Measurements from ENCODE around the gene ALPI.

ALPI gene

GRCh38 chr2:232485348-232485756, 29.4 kb downstream of the ALPI start:
- no peak for DNase-seq (ENCODE audit: low read depth)

DNA sequence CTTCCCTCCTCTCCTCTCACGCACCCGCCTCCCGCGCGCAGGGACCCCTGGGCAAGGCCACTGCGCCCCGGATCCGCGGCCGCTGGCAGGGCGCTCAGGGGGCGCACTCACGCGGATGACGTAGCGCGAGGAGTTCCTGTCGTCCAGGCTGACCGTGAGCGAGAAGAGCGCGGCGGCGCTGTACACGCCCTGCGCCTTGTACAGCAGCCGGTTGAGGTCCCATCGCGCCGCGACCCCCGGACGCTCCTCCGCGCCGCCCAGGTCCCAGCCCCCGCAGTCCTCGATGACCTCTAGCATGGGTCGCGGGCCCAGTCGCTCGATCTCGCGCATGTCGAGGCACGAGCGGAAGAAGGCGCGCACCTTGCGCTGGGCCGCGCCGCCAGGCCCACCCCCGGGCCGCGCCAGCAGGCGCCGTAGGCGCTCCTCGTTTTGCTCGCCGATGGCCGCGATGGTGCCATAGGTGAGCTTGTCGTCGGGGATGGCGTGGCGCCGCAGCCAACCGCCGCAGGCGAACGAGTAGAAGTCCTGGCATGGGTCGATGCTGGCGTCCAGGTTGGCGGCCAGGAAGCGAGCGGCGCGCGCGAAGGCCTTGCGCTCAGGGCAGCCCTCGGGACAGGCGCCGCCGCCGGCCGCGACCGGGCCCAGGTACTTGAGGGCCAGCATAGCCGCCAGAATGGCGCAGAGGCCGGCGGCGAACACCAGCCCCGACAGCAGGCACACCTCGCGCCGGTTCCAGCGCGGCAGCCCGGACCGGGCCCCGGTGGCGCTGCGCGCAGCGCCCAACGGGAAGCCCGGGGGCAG, 30.0 kb downstream of the ALPI start:
- DNase-seq (ENCODE audit: low read depth), result no peak

DNA sequence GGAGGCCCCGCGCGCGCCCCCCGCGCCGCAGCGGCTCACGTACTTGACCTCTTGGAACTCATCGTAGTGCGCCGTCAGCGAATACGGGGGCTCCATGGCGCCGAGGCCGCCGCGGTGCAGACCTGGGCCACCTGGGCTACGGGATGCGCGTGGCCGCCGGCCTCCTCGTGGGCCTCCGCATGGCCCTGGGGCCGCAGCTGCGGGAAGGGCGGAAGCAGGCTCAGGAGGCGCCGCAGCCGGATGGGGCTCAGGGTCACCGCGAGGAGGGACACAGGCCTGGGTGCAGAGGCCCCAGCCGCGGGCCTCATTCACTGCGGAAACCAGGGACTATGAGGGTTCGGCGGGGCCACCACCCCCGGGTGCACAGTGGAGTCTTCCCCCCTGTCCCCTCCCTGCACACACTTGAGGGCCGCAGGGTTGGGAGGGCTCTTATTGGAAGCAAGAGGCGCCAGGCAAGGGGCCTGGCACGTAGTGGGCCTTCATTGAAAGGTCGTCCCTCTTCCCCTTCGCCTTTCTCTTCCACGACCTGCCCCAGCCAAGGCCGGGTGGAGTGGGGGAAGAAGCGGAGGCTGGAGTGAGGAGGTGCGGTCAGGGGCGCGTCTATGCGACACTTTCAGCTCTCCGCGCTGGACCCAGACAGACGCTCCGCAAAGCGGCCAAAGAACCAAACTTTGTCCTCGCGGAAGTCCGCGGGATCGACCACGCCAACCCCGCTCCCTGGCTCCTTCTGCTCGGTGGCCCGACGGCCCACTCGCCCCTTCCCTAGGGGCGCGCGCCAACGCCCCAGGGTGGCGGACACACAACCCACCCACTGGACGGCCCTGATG, 30.8 kb downstream of the ALPI start:
- DNase-seq (ENCODE audit: low read depth), result no peak

- no peak for DNase-seq (ENCODE audit: low read depth)
Observed at GRCh38 chr2:232487385-232488096, 31.6 kb downstream of the ALPI start, which contains the start of gene ECEL1. ECEL1 (minus strand) TSS chr2:232487834; CDS start chr2:232486653, 1,181 bp downstream.

DNA sequence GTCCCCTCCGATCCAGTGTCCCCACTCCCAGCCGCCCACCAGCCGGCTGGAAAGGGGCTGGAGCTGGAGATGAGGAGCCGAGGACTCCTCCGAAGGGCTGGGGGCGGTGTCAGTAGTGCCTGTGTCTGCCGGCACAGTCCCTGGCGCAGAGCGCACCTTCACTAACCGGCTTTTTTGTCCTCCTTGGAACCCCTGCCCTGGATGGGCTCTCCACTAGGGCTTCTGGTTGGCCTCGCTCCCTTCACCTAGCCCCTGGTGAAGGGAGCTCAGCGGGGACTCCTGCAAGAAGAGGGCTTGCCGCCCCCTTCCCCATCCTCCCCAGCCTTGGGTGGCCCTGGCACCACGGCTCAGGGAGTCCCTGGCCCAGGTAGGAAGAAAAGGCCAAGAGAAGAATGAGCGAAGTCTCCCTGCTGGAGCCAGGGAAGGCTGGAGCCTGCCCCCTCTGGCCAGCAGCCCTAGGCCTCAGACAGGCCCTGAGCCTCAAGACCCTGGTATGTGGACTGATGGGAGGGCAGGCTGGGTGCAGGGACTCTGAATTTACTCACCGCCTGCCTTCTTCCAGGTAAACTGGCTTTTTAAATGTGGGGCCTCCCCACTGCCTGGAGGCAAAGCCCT, 32.3 kb downstream of the ALPI start:
- no peak for DNase-seq (ENCODE audit: low read depth)

GRCh38 chr2:232488721-232489300, 32.9 kb downstream of the ALPI start:
- no peak for DNase-seq (ENCODE audit: low read depth)

DNA sequence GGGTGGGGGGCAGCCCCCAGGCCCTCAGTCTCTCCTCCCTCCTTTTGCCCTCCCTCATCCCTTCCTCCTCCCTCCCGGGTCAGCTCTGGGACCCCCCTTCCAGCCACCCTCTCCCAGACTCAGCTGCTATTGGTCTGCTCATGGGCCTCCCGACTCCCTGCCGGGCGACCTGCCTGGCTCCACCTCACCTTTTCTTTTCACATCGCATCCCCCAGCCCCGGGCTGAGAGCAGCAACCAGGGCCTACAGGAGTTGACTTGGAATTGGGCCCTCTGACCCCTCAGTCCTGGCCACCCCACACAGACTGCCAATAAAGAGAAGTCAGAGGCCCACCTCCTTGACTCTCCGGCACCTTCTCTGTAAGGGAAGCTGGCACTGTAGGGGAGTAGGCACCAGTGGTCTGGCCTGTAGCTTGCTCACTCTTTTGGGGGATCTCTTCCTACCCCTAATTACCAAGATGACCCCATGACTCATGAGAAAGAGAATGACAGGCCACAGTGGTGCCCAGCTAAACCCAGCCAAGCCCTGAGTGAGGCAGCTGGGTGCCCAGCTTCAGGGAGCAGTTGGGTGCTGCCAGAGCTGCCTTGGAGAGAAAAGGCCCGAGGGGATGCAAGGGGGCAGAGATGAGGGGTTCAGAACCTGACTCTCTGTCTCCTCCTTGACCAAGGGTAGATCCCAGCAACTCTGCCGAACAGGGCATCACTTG, 33.7 kb downstream of the ALPI start:
- DNase-seq (ENCODE audit: low read depth), result no peak

DNA sequence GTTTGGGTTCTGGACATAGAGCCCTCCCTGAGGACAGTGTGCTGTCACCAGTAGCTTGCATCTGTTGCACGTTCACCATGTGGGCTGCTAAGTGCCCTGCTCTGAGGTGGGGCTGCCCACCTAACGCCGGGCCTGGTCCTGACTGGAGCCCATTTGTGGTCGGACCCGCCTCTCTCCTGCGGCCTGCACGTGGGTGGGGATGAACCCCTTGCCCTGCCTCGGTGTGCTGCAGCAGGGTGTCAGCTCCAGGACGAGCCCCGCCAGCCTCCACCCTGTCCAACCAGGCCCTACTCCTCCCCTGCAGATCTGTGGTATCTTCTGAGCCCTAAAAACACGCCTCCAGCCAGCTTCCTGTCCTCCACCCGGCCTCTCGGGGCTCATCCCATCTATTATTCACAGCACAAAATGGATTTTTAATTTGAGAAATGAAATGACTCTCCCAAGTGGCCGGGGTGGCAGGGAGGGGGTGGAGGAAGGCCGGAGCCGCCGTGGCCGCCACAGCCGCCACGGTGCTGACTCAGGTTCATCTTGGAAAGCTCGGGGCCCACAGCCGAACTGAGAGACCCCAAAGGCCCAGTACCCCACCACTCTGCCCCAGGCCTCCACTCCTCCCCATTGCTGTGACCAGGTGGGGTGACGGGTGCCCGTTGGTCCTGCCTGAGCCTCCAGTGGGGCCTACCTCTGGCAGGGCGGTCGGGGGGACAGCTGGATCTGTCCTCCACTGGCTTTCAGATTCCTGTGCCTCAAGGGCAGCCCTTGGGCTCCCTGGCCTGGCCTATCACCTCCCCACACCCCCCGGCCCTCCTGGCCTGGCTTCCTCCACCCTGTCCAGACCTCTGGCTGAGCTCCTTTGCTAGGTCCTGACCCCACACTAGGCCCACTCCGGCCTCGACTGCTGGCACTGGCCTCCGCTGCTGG, 34.5 kb downstream of the ALPI start:
- DNase-seq (ENCODE audit: low read depth), result no peak

GRCh38 chr2:232491139-232491780, 35.3 kb downstream of the ALPI start:
- DNase-seq (ENCODE audit: low read depth), result no peak

DNA sequence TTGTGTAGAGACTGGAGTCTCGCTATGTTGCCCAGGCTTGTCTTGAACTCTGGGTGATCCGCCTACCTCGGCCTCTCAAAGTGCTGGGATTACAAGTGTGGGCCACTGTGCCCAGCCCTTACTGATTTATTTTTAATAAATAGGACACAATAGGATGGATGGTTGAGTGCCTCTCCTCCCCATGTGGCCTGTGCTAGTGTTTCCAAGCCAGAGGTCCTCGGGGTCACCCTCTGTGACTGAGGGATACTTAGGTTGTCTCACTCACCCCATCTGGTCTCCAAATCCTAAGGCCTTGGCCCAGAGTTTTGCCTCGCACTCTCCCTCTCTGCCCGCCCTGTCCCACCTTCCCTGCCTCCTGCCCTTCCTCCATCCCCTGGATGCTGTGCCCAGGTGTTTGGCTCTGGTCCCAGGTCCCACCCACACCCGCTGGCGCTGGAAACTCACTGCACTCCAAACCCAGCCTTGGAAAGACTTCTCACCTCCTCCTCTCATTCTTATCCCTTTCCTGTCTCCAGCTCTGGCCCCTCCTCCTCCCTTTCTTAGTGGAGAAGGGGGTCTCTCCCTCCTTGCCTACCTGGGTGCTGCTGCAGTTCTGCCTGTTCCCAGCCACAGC, 36.4 kb downstream of the ALPI start:
- no peak for DNase-seq (ENCODE audit: low read depth)

DNA sequence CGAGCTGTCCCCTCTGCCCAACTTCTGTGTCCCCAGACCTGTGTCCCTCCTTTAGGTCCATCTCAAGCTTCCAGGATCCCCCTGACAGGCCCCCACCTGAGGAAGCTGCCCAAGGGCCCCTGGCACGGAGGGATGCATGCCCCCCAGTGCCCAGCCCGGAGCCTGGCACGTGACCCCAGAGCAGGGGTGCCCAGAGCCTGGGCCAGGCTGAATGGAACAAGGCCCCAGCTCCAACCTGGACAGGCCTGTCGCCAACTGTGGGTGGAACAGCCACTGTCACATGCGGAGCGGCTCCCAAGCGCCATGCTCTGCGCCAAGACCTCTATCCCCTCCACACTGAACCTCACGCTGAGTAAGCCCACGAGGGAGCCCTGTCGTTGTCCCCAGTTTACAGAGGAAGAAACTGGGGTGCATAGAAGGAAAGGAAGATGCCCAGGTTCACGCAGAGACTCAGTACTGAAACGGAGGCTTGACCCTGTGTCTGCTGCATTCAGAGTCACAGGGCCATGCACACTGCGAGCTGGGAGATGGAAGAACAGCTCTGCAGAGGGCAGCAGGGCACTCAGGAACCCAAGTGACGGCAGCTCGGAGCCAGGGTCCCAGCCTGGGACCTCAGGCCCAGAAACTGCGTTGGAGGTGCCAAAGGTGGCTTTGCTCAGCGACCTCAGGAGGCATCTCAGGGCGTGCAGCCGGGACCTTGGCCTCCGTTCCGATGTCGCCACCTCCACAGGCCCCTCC, 37.2 kb downstream of the ALPI start:
- no peak for DNase-seq (ENCODE audit: low read depth)

DNA sequence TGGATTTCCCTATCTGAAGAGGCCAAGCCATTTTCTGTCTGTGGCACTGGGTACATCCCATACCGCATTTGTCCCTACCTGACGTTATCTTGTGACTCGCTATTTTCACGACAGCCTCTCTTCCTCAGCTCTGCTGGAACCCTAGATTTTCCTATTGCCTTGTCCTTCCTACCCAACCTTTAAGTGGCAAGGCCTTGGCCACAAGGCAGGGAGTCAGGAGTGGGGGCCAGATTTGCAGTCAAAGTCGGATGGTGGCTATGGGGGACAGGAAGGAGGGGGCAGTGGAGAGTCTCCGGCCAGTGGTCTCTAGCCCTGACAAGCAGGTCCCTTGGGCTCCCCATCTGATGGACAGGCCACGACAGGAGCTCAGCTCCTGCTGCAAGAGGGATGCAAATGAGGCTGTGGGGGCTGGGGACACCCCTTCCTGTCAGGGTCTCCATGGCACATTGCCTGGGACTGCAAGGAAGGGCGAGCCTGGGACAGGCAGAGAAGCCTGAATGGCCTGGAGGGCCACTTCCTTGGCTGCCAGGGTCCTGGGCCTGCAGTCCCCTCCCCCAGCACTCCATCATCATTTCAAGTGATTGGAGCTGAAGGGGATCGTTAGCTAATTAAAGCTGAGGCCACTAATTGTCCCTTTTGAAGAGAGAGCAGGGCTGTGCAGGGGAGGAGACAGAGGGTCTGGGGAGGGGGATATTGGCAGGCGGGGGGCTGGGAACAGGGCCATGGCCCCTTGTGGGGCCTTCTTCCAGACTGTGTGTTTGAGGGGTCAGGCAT, 37.9 kb downstream of the ALPI start:
- no peak for DNase-seq (ENCODE audit: low read depth)

DNA sequence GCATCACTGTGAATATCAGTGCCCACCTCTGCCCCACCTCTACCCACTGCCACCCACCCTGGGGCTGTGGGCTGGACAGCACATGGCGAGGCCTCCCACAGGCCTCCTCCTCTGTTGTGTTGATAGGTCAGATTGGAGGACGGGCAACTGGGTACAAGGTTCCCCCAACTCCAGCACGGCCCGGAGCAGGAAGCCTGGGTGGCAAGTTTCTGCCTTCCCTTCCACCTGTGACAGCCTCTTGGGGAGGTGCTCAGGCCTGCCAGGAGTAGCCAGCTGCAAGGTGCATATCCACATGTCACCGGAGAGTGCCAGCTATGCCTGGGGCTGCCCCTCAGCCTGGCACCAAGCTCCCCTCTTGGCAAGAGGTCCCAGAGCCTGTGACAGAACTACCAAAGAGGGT, 38.6 kb downstream of the ALPI start:
- no peak for DNase-seq (ENCODE audit: low read depth)

DNA sequence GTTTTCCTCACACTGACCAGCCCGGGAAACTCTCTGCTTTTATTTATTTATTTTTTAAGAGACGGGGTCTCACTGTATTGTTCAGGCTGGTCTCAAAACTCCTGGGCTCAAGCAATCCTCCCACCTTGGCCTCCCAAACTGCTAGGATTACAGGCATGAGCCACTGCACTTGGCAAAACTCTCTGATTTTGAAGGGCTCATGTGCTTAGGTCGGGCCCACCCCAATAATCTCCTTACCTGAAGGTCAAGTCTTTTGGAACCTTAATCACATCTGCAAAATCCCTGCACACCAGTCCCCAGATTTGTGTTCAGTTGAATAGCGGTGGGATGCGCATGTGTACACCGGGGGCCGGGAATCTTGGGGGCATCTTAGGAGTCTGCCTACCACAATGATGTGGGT, 39.3 kb downstream of the ALPI start:
- no peak for DNase-seq (ENCODE audit: low read depth)

DNA sequence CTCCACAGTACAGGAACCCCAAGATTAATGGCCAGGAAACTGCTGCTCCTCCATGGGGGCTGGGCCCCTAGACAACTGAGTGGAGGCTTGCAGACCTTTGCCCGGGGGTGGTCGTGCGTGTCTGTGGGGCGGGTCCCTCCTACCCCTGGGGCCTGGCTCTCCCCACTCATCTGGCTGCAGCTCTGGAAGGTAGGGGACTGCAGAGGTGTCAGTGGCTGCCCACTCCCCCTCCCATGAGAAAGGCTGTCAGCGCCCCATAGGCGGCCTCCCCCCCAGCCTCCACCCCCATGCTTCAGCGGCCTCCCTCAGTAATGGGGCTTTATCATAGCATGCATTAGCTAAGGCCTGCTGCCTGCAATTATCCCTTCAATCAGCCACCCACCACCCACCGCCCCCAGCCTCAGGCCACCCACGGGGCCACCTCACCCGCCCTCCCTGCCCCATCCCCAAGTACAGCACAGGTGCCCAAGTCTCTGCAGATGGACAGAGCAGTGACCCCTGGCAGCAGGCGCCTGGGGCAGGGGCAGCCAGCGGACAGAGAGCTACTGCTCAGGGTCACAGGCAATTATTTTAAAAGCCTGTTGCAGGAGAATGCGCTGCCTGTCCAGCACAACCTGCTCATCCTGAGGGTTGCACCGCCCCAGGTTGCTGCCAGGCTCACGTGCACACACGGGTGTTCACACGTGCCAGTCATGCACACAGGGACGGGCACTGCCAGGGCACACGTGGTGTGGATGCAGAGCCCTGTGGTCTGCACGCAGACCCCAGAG, 40.7 kb downstream of the ALPI start:
- no peak for DNase-seq (ENCODE audit: low read depth)

GRCh38 chr2:232497348-232497747, 41.4 kb downstream of the ALPI start:
- no peak for DNase-seq (ENCODE audit: low read depth)

DNA sequence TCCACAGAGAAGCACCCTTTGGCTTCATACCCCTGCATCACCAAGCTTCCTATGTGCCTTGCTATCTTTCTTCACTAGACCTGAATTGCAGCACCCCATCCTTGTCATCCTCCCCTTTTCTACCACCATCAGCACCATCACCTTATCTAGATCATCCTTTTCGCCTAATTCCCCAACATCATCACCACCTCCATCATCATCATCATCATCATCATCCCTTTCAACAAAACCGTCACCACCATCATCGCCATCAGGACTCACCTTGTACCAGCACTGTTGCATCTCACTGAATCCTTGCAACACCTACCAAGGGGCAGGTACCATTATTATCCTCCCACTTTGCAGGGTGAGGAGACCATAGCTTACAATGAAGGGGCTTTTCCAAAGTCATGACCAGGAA, 42.5 kb downstream of the ALPI start:
- no peak for DNase-seq (ENCODE audit: low read depth)
